Neuronal stem cell (in vitro differentiated cells): ENCODE results near the gene ARL10.

Source experiments
- DNase-seq: peaks from one replicate; pipeline ENCODE4 v3.0.0-alpha.2; 2013; ENCODE audit warnings: low spot score
- H2AFZ ChIP-seq: one replicate; pipeline ENCODE4 v1.6.1; 2013; ENCODE audit warnings: mild to moderate bottlenecking, low read length, inconsistent platforms
- H2AK5ac ChIP-seq: 2 replicates; pipeline ENCODE4 v1.6.1; 2013; ENCODE audit warnings: low read depth, mild to moderate bottlenecking, inconsistent platforms, low read length, moderate library complexity, mixed read lengths
- H2BK120ac ChIP-seq: 2 replicates; pipeline ENCODE4 v1.6.1; 2013; ENCODE audit warnings: low read depth, mild to moderate bottlenecking, inconsistent platforms, low read length, moderate library complexity, mixed read lengths
- H2BK12ac ChIP-seq: one replicate; pipeline ENCODE4 v1.6.1; 2013; ENCODE audit warnings: low read length, inconsistent platforms
- H2BK15ac ChIP-seq: 2 replicates; pipeline ENCODE4 v1.6.1; 2013; ENCODE audit warnings: mild to moderate bottlenecking, low read length, inconsistent platforms, mixed read lengths
- H2BK5ac ChIP-seq: one replicate; pipeline ENCODE4 v1.6.1; 2013; ENCODE audit warnings: inconsistent platforms, mild to moderate bottlenecking, low read length, moderate library complexity
- H3K14ac ChIP-seq: one replicate; pipeline ENCODE4 v1.6.1; 2013; ENCODE audit warnings: low read length, inconsistent platforms
- H3K18ac ChIP-seq: 2 replicates; pipeline ENCODE4 v1.6.1; 2013; ENCODE audit warnings: low read length, inconsistent platforms
- H3K23ac ChIP-seq: 2 replicates; pipeline ENCODE4 v1.6.1; 2013; ENCODE audit warnings: low read depth, mild to moderate bottlenecking, mixed read lengths, low read length, inconsistent platforms; ENCODE audit not compliant: poor library complexity
- H3K27ac ChIP-seq: replicated peaks from 3 replicates; pipeline ENCODE4 v1.5.1; 2013; ENCODE audit warnings: low read length, inconsistent platforms
- H3K27me3 ChIP-seq, 3 experiments: 2 replicates each; pipeline ENCODE4 v1.6.1; 2013; ENCODE audit warnings: low read length in 3 of 3, mild to moderate bottlenecking in 2 of 3, inconsistent platforms in 1 of 3, low read depth in 1 of 3, mixed read lengths in 1 of 3, moderate library complexity in 1 of 3; ENCODE audit not compliant: control insufficient read depth in 3 of 3, insufficient read depth in 3 of 3
- H3K36me3 ChIP-seq, 2 donors: replicated peaks in 1 of 2; 2 replicates each; pipeline ENCODE4 v1.6.1; 2013; ENCODE audit warnings: low read length in 2 of 2; ENCODE audit not compliant: control insufficient read depth in 2 of 2, insufficient read depth in 2 of 2
- H3K4ac ChIP-seq: 2 replicates; pipeline ENCODE4 v1.6.1; 2013; ENCODE audit warnings: inconsistent platforms, mild to moderate bottlenecking, low read length, moderate library complexity
- H3K4me1 ChIP-seq, 2 donors: 1 replicate in 1 of 2; 2 replicates in 1 of 2; pipeline ENCODE4 v1.6.1; 2013; ENCODE audit warnings: low read length in 2 of 2, low read depth in 1 of 2; ENCODE audit not compliant: control insufficient read depth in 2 of 2, insufficient read depth in 1 of 2
- H3K4me2 ChIP-seq: one replicate; pipeline ENCODE4 v1.6.1; 2013; ENCODE audit warnings: mild to moderate bottlenecking, low read length, inconsistent platforms; ENCODE audit not compliant: insufficient read depth, poor library complexity, severe bottlenecking
- H3K4me3 ChIP-seq, 2 donors: 2 replicates each; pipeline ENCODE4 v1.5.1; 2013; ENCODE audit warnings: low read length in 2 of 2, mild to moderate bottlenecking in 2 of 2, inconsistent platforms in 1 of 2, moderate library complexity in 1 of 2
- H3K79me1 ChIP-seq: one replicate; pipeline ENCODE4 v1.6.1; 2013; ENCODE audit warnings: low read depth, mild to moderate bottlenecking, inconsistent platforms, low read length, moderate library complexity
- H3K9ac ChIP-seq: one replicate; pipeline ENCODE4 v1.6.1; 2013; ENCODE audit warnings: mild to moderate bottlenecking, low read depth, low read length, inconsistent platforms; ENCODE audit not compliant: poor library complexity
- H3K9me3 ChIP-seq, 2 donors: replicated peaks in 1 of 2; 2 replicates each; pipeline versions ENCODE3 to v1.6.1; 2013; ENCODE audit warnings: low read length in 2 of 2, mild to moderate bottlenecking in 2 of 2, inconsistent platforms in 1 of 2, low read depth in 1 of 2, mixed read lengths in 1 of 2, moderate library complexity in 1 of 2; ENCODE audit not compliant: control insufficient read depth in 2 of 2, insufficient read depth in 1 of 2
- H4K8ac ChIP-seq: one replicate; pipeline ENCODE4 v1.6.1; 2013; ENCODE audit warnings: low read depth, mild to moderate bottlenecking, inconsistent platforms, low read length, moderate library complexity
- H4K91ac ChIP-seq: one replicate; pipeline ENCODE4 v1.6.1; 2013; ENCODE audit warnings: low read length, low read depth, mild to moderate bottlenecking, inconsistent platforms; ENCODE audit not compliant: poor library complexity
- WGBS, 2 donors: extraction: QIAGEN DNeasy Blood & Tissue Kit; methylation state at CpG; one replicate each; pipeline ENCODE4 v1.1.7; 2013; ENCODE audit warnings: missing lambda C conversion rate in 2 of 2, mixed read lengths in 1 of 2; ENCODE audit not compliant: insufficient read length in 2 of 2, insufficient replicate concordance in 1 of 2; ENCODE audit errors: extremely low coverage in 2 of 2; 5-methylcytosine and 5-hydroxymethylcytosine counted together

Gene ARL10

DNA sequence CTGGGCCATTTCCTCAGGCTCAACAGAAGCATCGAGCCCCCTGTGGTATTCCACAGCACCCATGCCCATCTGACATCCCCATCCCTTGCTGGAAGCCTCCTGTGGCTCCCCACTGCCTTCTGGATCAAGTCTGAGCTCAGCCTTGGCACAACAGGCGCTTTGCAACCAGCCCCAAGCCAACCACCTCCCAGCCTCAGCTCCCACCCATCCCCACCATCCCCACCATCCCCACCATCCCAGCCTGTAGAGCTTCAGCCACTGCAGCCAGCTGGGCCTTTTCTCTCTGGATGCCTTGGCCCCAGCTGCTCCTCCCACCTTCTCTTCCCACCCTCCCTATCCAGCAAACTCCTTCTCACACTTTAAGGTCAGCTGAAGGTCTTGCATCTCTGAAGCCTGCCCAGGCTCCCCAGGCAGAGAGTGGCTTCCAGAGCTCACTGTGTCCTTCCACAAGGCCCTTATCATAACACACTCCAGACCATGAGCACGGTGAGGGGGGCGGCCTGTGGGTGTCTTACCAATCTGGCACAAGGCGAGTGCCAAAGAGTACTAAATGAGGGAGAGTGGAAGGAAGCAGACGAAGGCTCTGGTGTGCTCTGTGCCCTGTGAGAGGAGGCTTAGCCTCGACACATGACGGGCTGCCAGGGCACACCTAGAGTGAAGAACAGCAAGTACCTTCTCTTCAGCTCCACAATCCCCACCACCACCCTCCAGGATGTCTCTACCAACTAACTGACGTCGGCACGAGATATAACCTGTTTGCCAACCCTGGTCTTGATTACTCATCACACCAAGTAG, 29.8 kb downstream of the ARL10 start:
- no peak overlapping the region for H3K27ac ChIP-seq
- WGBS, 2 donors = no CpG with 5 or more reads among the region's 11 CpGs

DNA sequence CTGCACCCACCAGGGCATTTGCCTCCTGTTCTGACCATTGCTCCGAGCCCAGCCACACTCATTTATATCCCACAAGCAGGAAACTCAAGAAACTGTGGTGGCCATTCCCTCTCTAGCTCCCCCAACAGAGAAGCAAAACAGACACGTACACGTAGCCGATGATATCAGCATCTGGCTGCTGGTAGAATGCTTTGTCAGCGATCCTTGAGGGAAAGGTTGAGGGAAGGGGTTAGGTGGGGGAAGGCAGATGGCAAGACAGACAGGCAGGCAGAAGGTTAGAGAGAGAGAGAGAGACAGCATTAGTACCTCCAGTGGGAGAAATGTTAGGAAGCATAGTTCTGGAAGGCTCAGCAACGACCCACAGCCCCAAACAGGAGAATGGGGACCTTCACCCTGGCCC, 31.0 kb downstream of the ARL10 start:
- Histone ChIP-seq H3K9me3 (no peaks in the 10 kb centered on the region), H3K14ac (no peak overlapping the region), H2AFZ (no peak overlapping the region), H4K8ac (no peak overlapping the region), H2BK5ac (no peak overlapping the region), H3K4ac (no peak overlapping the region), H3K4me1 (no peaks in the 10 kb centered on the region), H3K9ac (no peak overlapping the region), H4K91ac (no peak overlapping the region), H3K27ac (no peak overlapping the region), H3K4me3 (no peak overlapping the region), H3K27me3 (no peaks in the 10 kb centered on the region), H3K18ac (no peak overlapping the region), H3K4me2 (no peak overlapping the region), H2BK120ac (no peak overlapping the region), H3K79me1 (peaks cover 5% of the 10 kb centered on the region), H2BK12ac (no peak overlapping the region), H3K23ac (no peak overlapping the region), H2AK5ac (no peak overlapping the region), H3K36me3 (peaks cover 7 to 21% of the 10 kb centered on the region in 2 donors), H2BK15ac (no peak overlapping the region)
- no CpG with 5 or more reads among the region's 6 CpGs for WGBS, 2 donors
- no peak for DNase-seq

More for the DNA sequence above, 29.8 kb downstream of the ARL10 start:
- no peak overlapping the region for H3K4me2 ChIP-seq
- H3K9me3 ChIP-seq = no peaks in the 10 kb centered on the region
- no peak overlapping the region for H3K18ac ChIP-seq
- H3K79me1 ChIP-seq = peaks cover 5% of the 10 kb centered on the region
- DNase-seq = no peak
- no peaks in the 10 kb centered on the region for H3K27me3 ChIP-seq
- H3K9ac ChIP-seq = peak overlapping the region; percentile 60
- no peak overlapping the region for H3K4me3 ChIP-seq
- peaks cover 11 to 32% of the 10 kb centered on the region in 2 donors for H3K36me3 ChIP-seq
- H4K8ac ChIP-seq = peak overlapping the region; percentile 72
- H3K4ac ChIP-seq = no peak overlapping the region
- H3K23ac ChIP-seq = no peak overlapping the region
- H2BK15ac ChIP-seq = no peak overlapping the region
- no peak overlapping the region for H2BK12ac ChIP-seq
- H3K14ac ChIP-seq = no peak overlapping the region
- H2BK120ac ChIP-seq = no peak overlapping the region
- H4K91ac ChIP-seq = no peak overlapping the region
- H2AK5ac ChIP-seq = no peak overlapping the region
- no peaks in the 10 kb centered on the region for H3K4me1 ChIP-seq
- H2BK5ac ChIP-seq = no peak overlapping the region
- H2AFZ ChIP-seq = no peak overlapping the region

DNA sequence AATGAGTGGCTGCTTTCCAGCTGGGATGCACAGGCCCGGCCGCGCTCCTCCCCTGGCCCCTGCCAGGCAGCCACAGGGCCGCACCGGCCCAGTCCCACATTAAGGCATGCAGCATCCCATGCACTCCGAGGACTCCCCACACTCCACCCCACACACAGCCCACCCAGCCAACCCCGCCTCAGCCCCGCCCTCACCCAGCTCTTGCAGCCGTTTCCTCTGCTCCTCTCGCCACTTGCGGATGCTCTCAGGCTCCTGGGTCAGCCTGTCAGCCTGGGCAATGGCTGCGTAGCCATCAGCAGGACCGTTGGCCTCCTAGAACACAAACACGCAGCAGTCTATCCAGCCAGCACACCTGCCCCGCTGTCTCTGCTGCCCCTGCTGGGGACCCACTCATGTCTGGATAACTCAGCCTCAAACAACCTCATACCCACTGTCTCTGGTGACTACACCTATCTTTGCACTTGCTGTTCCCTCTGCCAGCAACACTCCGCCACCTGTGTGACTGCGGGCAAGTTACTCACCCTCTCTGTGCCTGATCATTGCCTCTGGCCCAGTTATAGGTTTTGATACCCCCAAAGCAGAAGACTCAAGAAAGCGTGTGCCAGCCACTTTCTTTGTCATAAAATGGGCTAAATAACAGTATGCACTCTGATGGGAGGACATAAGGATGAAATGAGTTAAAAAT, 32.6 kb downstream of the ARL10 start:
- Histone ChIP-seq H3K36me3 (peaks cover 6 to 7% of the 10 kb centered on the region in 2 donors), H2BK5ac (no peak overlapping the region), H3K23ac (no peak overlapping the region), H3K9me3 (no peaks in the 10 kb centered on the region), H4K8ac (no peak overlapping the region), H3K18ac (no peak overlapping the region), H2AFZ (no peak overlapping the region), H4K91ac (no peak overlapping the region), H2BK120ac (no peak overlapping the region), H3K4me3 (no peak overlapping the region), H3K27me3 (no peaks in the 10 kb centered on the region), H2AK5ac (no peak overlapping the region), H2BK12ac (no peak overlapping the region), H3K9ac (no peak overlapping the region), H2BK15ac (no peak overlapping the region), H3K4me2 (no peak overlapping the region), H3K27ac (no peak overlapping the region), H3K4me1 (no peaks in the 10 kb centered on the region), H3K14ac (no peak overlapping the region), H3K4ac (no peak overlapping the region), H3K79me1 (peaks cover 5% of the 10 kb centered on the region)
- WGBS, 2 donors = no CpG with 5 or more reads among the region's 18 CpGs
- DNase-seq = no peak

DNA sequence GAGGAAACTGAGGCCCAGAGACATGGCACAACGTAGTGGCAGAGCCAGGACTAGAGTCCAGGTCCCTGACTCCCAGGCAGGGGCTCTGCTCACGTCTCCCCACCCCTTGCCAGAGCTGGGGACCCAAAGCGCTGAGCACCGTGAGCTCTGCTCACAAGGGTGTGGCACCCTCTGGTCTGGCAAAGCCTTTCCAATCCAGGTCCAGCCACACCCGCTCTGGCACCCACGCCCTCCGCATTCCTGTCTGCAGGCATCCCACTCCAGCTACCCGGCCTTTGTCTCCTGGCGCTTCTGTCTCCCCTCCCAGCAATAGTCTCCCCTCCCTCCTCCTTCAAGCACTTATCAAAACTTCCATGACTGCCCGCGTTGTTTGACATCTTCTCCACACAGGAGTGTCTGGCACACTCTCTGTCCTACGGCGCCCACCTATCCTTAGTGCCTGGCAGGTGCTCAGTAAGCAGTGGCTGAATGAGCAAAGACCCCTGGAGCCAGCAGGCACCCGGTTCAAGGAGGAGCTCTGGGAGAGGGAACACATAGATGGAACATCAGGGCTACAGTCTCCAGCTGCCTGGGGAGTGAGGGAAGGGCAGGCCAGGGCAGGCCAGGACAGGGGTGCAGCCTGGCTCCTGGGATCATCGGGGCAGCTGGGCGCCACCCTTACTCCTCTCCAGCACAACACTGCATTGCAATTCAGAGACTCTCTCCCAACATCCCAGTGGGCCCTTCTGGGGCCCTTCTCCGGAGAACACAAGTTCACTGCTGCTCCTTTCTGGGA, 35.3 kb downstream of the ARL10 start:
- Histone ChIP-seq H3K27ac (no peak overlapping the region), H3K4me2 (no peak overlapping the region), H3K36me3 (peaks cover 2% of the 10 kb centered on the region in 2 donors), H2AK5ac (peak overlapping the region; percentile 13), H2BK5ac (no peak overlapping the region), H2BK120ac (no peak overlapping the region), H4K91ac (no peak overlapping the region), H3K23ac (no peak overlapping the region), H2BK15ac (no peak overlapping the region), H4K8ac (no peak overlapping the region), H3K4ac (no peak overlapping the region), H3K27me3 (no peaks in the 10 kb centered on the region), H3K4me1 (peaks cover 0 to under 1% of the 10 kb centered on the region in 2 donors), H2BK12ac (no peak overlapping the region), H2AFZ (no peak overlapping the region), H3K18ac (no peak overlapping the region), H3K9me3 (no peaks in the 10 kb centered on the region), H3K4me3 (no peak overlapping the region), H3K9ac (no peak overlapping the region), H3K14ac (no peak overlapping the region), H3K79me1 (peaks cover 2% of the 10 kb centered on the region)
- DNase-seq = no peak
- WGBS, 2 donors = no CpG with 5 or more reads among the region's 17 CpGs
